Activated B cell treated with CpG ODN at 0.5 μM for 24 hours (primary cell): ENCODE results near the gene IL1A. TPM values are rescaled to one million over a fixed set of nuclear protein-coding genes. Genes with fewer than 3 reads are reported as not detected.

Experiments used
- ATAC-seq: fragments of 200-7000 bp; cut with Tn5 transposase; one replicate; pipeline ENCODE4 v1.10.0; 2021; ENCODE audit warnings: low read depth, mild to moderate bottlenecking, moderate library complexity
- CTCF ChIA-PET: fragments of 350-600 bp; sonication (Branson Sonifier 250); formaldehyde crosslinking; loops from one replicate; lab custom pipeline; 2021; ENCODE audit warnings: antibody characterized with exemption; lab: Charles Lee
- POLR2A ChIA-PET: fragments of 350-600 bp; sonication (Branson Sonifier 250); formaldehyde crosslinking; loops from one replicate; lab custom pipeline; 2021; ENCODE audit warnings: antibody characterized with exemption; lab: Charles Lee
- DNase-seq: peaks from one replicate; pipeline ENCODE4 v3.0.0; 2022
- H3K27ac Mint-ChIP-seq: one replicate; pipeline ENCODE4 v1.8.0; 2020; ENCODE audit warnings: mixed read lengths
- H3K27me3 Mint-ChIP-seq: one replicate; pipeline ENCODE4 v1.8.0; 2021; ENCODE audit warnings: mixed read lengths
- H3K36me3 Mint-ChIP-seq: one replicate; pipeline ENCODE4 v1.8.0; 2021; ENCODE audit warnings: low read depth, mixed read lengths
- H3K4me1 Mint-ChIP-seq: one replicate; pipeline ENCODE4 v1.8.0; 2021; ENCODE audit warnings: mixed read lengths
- H3K4me3 Mint-ChIP-seq: one replicate; pipeline ENCODE4 v1.8.0; 2020; ENCODE audit warnings: mild to moderate bottlenecking, mixed read lengths
- H3K9me3 Mint-ChIP-seq: one replicate; pipeline ENCODE4 v1.8.0; 2020; ENCODE audit warnings: mixed read lengths
- CTCF ChIP-seq: fragments of 200-600 bp; IDR thresholded peaks from one replicate; pipeline ENCODE4 v1.8.0; 2022; ENCODE audit warnings: antibody characterized with exemption, mild to moderate bottlenecking
- intact Hi-C: fragments of 100-400 bp; cut with micrococcal nuclease; formaldehyde crosslinking; loops from one replicate; pipeline ENCODE4 v1.15.1; 2024
- total RNA-seq: library from RNA; stranded (reverse); gene quantifications from 2 replicates; pipeline ENCODE4 v1.2.3, GENCODE V29; 2022

Gene IL1A
- total RNA-seq, 1 donor from 2014 or later, result 1.9 TPM

DNA sequence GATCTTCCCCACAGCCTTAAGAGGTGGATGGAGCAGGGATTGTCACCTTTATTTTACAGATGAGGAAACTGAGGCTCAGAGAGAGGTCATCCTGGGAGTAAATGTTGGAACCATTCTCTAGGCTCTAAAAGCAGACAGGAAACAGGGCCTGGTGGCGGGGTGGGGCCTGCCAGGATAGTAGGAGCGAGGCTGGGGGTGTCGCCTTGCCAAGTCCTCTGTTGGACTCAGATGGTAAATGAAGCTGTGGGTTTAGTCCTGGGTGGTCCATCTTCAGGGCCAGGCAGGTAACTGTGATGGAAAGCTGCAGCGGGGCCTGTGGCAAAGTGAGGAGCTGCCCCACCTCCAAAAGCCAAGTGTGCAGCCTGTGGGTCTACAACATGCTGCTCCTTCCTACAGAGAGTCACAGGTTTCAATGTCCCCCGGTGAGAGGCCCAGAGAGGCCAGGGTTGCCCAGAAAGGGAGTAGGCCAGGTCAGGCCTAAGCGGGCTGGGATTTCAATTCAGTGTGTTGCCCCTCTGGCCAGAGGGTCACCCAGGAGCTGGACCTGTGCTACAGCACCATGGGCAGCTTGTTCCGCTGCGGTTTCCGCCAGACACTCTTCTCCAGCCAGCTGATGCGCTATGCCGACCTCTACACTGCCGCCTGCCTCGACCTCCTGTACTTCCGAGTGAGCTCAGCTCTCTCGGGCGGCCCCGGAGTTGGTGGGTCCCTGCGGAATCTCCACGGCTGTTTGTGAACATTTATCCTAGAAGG, 56.8 kb downstream of the IL1A start:
- TF ChIP-seq CTCF, result no peak
- no peak overlapping the region for H3K27ac Mint-ChIP-seq
- H3K9me3 Mint-ChIP-seq, result no peaks in the 10 kb centered on the region
- no peak for ATAC-seq
- peaks cover 20% of the 10 kb centered on the region for H3K4me1 Mint-ChIP-seq
- H3K4me3 Mint-ChIP-seq, result no peak overlapping the region
- no peaks in the 10 kb centered on the region for H3K27me3 Mint-ChIP-seq
- POLR2A ChIA-PET, result interaction anchor here (4.1 kb wide), 1 partner anchor 101 kb away, joined by 38 read pairs; no protein-coding TSS in a partner anchor
- DNase-seq, result no peak
- H3K36me3 Mint-ChIP-seq, result no peaks in the 10 kb centered on the region
- CTCF ChIA-PET, result interaction anchor here (0.7 to 9.2 kb wide), 19 partner anchors 9 to 232 kb away, joined by 3 to 316 read pairs (median 8); partner anchors contain the start of gene SLC20A1
- intact Hi-C loops, result no loop called here

DNA sequence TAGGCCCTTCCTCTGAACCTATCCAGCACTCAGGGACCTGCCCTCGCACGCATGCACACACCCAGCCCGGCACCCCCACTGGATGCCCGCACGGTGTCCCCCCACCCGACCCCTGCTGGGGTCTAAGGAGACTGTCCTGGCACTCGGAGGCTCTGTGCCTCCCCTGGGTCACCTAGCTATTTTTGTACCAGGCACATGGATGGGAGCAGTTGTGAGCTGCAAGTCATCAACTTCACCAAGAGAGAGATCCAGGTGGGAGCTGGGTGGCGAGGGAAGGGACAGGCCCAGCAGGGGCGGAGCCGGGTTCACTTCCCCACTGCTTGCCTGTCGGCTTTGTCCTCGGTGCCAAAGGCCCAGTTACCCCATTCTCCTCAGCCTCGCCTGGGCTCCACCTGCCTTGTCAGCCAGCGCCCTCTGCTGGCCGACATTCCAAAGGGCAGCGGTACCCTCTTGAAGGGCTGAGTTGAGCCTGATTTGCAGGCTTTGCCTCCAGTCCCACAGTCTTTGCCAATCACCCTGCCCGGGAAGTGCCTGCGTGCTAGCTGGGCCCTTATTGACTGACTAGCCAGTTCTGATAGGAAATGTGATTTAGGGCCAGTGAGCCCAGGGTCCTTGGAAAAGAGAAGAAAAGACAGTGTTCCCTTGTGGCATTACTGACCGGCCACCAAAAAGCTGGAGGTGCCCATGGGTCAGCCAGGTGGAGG, 57.7 kb downstream of the IL1A start:
- no peaks in the 10 kb centered on the region for H3K36me3 Mint-ChIP-seq
- peak overlapping the region; percentile 32 for H3K4me3 Mint-ChIP-seq
- H3K27me3 Mint-ChIP-seq, result no peaks in the 10 kb centered on the region
- ChIA-PET POLR2A (interaction anchor here (0.5 to 4.1 kb wide), 10 partner anchors 13 to 449 kb away, joined by 3 to 38 read pairs (median 6); partner anchors contain the start of gene SLC20A1), CTCF (interaction anchor here (0.6 to 9.2 kb wide), 31 partner anchors 9 to 233 kb away, joined by 3 to 316 read pairs (median 6); partner anchors contain the start of gene SLC20A1)
- TF ChIP-seq CTCF, result peak; percentile 75
- peak overlapping the region; percentile 66 for H3K27ac Mint-ChIP-seq
- ATAC-seq (peak; percentile 91), DNase-seq (peak; percentile 83)
- intact Hi-C loops, result loop anchor here (1.0 kb wide), 6 partner anchors 18 to 245 kb away; partner anchors contain the start of gene SLC20A1
- H3K9me3 Mint-ChIP-seq, result no peaks in the 10 kb centered on the region
- peaks cover 20% of the 10 kb centered on the region for H3K4me1 Mint-ChIP-seq

DNA sequence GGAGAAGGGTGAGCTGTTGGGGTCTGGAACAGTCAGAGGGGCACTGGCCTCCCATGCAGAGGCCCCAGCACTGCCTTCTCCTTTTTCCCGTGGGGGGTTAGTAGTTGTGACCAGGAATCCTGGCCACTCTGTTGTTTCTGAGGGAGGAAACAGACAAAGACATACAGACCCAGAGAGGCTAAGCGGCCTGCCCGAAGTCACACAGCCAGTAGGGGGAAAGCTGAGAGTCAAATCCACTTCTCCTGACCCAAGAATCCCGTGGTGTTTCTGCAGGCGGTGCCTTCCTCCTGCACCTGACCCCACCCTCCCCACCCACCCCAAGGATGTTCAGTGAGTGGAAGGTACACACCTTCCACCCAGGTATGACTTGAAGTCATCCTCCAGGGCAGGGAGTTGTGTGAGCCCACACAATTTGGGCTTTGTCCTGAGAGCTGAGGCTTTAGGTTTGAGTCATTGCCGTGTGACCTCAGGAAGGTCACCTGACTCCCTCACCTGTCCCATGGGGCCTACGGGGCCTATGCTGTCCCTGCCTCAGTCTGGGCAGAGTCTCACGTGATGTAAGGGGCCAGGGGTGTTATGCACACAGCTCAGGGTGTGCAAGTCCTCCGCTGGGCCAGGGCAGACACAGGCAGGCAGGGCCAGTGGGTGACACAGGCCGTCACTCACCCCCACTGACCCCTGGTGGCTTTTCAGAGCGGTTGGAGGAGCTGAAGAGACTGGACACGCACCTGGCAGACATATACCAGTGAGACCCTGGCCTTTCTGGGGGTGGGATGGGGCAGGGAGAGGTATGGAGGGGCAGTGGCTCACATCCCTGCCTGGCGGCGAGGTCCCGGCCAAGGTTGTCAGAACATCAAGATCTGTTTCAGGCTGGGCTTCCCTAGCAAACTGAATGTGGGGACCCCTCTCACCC, 58.5 kb downstream of the IL1A start:
- DNase-seq, result no peak
- Mint-ChIP-seq H3K36me3 (no peaks in the 10 kb centered on the region), H3K4me1 (peaks cover 20% of the 10 kb centered on the region), H3K27me3 (no peaks in the 10 kb centered on the region), H3K4me3 (peak overlapping the region; percentile 72), H3K27ac (peak overlapping the region; percentile 61), H3K9me3 (no peaks in the 10 kb centered on the region)
- ATAC-seq, result peak; percentile 47
- POLR2A ChIA-PET, result interaction anchor here (0.6 to 4.1 kb wide), 14 partner anchors 12 to 448 kb away, joined by 3 to 38 read pairs (median 4); partner anchors contain the start of gene SLC20A1
- intact Hi-C loops, result loop anchor here (1.0 kb wide), 6 partner anchors 18 to 244 kb away; partner anchors contain the start of gene SLC20A1
- TF ChIP-seq CTCF, result no peak
- CTCF ChIA-PET, result interaction anchor here (0.6 to 9.2 kb wide), 28 partner anchors 10 to 245 kb away, joined by 3 to 316 read pairs (median 6); partner anchors contain the start of gene SLC20A1

- no peak for ATAC-seq
- Mint-ChIP-seq H3K4me1 (peaks cover 23% of the 10 kb centered on the region), H3K27ac (peak overlapping the region; percentile 18), H3K9me3 (no peaks in the 10 kb centered on the region), H3K4me3 (no peak overlapping the region), H3K36me3 (no peaks in the 10 kb centered on the region), H3K27me3 (no peaks in the 10 kb centered on the region)
- intact Hi-C loops, result no loop called here
- no peak for TF ChIP-seq CTCF
- ChIA-PET POLR2A (interaction anchor here (0.9 to 4.1 kb wide), 10 partner anchors 16 to 156 kb away, joined by 3 to 38 read pairs (median 4); partner anchors contain the start of gene SLC20A1), CTCF (interaction anchor here (0.7 to 9.2 kb wide), 13 partner anchors 10 to 244 kb away, joined by 3 to 316 read pairs (median 19); partner anchors contain the start of gene SLC20A1)
- no peak for DNase-seq
Observed at GRCh38 chr2:112724591-112725525, 59.4 kb downstream of the IL1A start.
